Endothelial cell of umbilical vein (primary cell): ENCODE measurements around the gene MNT. TPM values are rescaled to one million over a fixed set of nuclear protein-coding genes. Genes with fewer than 3 reads are reported as not detected.

ENCODE experiments used
- BruUV-seq: library from RNA; stranded (reverse); fragments of 400-500 nt; replicated peaks from 2 replicates; lab custom pipeline; 2021; lab: Mats Ljungman, UMichigan
- CTCF ChIA-PET: fragments of 300-600, 350-600 bp; sonication (Branson Sonifier 250); formaldehyde crosslinking; loops from one replicate; lab custom pipeline; 2021; ENCODE audit warnings: antibody characterized with exemption, inconsistent platforms; lab: Charles Lee
- POLR2A ChIA-PET: fragments of 300-600, 350-600 bp; sonication (Branson Sonifier 250); formaldehyde crosslinking; loops from one replicate; lab custom pipeline; 2021; ENCODE audit warnings: antibody characterized with exemption, inconsistent platforms; lab: Charles Lee
- DNase-seq: peaks from one replicate; pipeline ENCODE4 v3.0.0-alpha.2; 2011; ENCODE audit warnings: low read depth, low spot score
- FAIRE-seq: peaks from 2 replicates; lab custom pipeline; 2011; peaks lifted over from hg19 to GRCh38; lab: Jason Lieb, UNC
- H2AFZ ChIP-seq: 2 replicates; pipeline ENCODE4 v1.6.0; 2012; ENCODE audit warnings: low read depth, low read length, control low read depth, inconsistent platforms
- H3K27ac ChIP-seq: 2 replicates; pipeline ENCODE4 v1.5.1; 2011; ENCODE audit warnings: low read depth, mild to moderate bottlenecking, control low read depth, low read length, moderate library complexity; ENCODE audit not compliant: insufficient read depth
- H3K27me3 ChIP-seq, 2 experiments: 2 replicates each; pipeline versions ENCODE4 v1.6.0 to v1.6.1; 2011; ENCODE audit warnings: low read length in 2 of 2, mixed read lengths in 1 of 2; ENCODE audit not compliant: control insufficient read depth in 2 of 2, insufficient read depth in 2 of 2
- H3K36me3 ChIP-seq, 2 experiments: 2 replicates in 1 of 2; 3 replicates in 1 of 2; pipeline ENCODE4 v1.5.1; 2011; ENCODE audit warnings: low read length in 2 of 2, mild to moderate bottlenecking in 1 of 2, moderate library complexity in 1 of 2; ENCODE audit not compliant: control insufficient read depth in 2 of 2, insufficient read depth in 2 of 2; ENCODE audit errors: extremely low read depth in 1 of 2
- H3K4me1 ChIP-seq: 3 replicates; pipeline ENCODE4 v1.5.1; 2011; ENCODE audit warnings: mild to moderate bottlenecking, low read length; ENCODE audit not compliant: control insufficient read depth, insufficient read depth; ENCODE audit errors: extremely low read depth
- H3K4me2 ChIP-seq: 2 replicates; pipeline ENCODE4 v1.6.1; 2011; ENCODE audit warnings: low read length, control low read depth, mixed read lengths; ENCODE audit not compliant: insufficient read depth
- H3K4me3 ChIP-seq, 3 experiments: fragments of 200-600 bp in 1 of 3; sonication (generic), shearing (Covaris generic) in 1 of 3; replicated peaks in 1 of 3; 2 replicates each; pipeline ENCODE4 v1.5.1; 2011 to 2016; ENCODE audit warnings: control low read depth in 3 of 3, low read length in 3 of 3, mild to moderate bottlenecking in 2 of 3, inconsistent platforms in 1 of 3, low read depth in 1 of 3, moderate library complexity in 1 of 3; ENCODE audit not compliant: insufficient read depth in 1 of 3
- H3K79me2 ChIP-seq: 2 replicates; pipeline ENCODE4 v1.6.0; 2012; ENCODE audit warnings: low read length, inconsistent platforms; ENCODE audit not compliant: control insufficient read depth, insufficient read depth
- H3K9ac ChIP-seq: replicated peaks from 2 replicates; pipeline ENCODE3; 2011; ENCODE audit warnings: low read length, control low read depth; ENCODE audit not compliant: insufficient read depth; ENCODE audit errors: extremely low read depth
- H3K9me1 ChIP-seq: replicated peaks from 3 replicates; pipeline ENCODE4 v1.6.0; 2011; ENCODE audit warnings: mild to moderate bottlenecking, low read length; ENCODE audit not compliant: control insufficient read depth, insufficient read depth; ENCODE audit errors: extremely low read depth
- H3K9me3 ChIP-seq: replicated peaks from 2 replicates; pipeline ENCODE4 v1.5.1; 2012; ENCODE audit warnings: low read length, inconsistent platforms; ENCODE audit not compliant: control insufficient read depth, insufficient read depth
- H4K20me1 ChIP-seq: replicated peaks from 2 replicates; pipeline ENCODE3; 2011; ENCODE audit warnings: mild to moderate bottlenecking, low read length; ENCODE audit not compliant: control insufficient read depth, insufficient read depth; ENCODE audit errors: extremely low read depth
- EZH2 ChIP-seq: IDR thresholded peaks from 2 replicates; pipeline ENCODE4 v1.6.1; 2012; ENCODE audit warnings: borderline replicate concordance, low read depth, mild to moderate bottlenecking, moderate library complexity, low read length, inconsistent platforms; ENCODE audit not compliant: severe bottlenecking
- FOS ChIP-seq: IDR thresholded peaks from 2 replicates; pipeline ENCODE4 v1.6.1; 2011; ENCODE audit warnings: mild to moderate bottlenecking, low read length, moderate library complexity, borderline replicate concordance; ENCODE audit not compliant: insufficient read depth
- GATA2 ChIP-seq: IDR thresholded peaks from 2 replicates; pipeline ENCODE4 v1.7.0; 2011; ENCODE audit warnings: low read depth, mild to moderate bottlenecking, moderate library complexity, mixed read lengths, low read length; ENCODE audit not compliant: insufficient read length, insufficient read depth
- JUN ChIP-seq: IDR thresholded peaks from 2 replicates; pipeline ENCODE4 v1.6.1; 2011; ENCODE audit warnings: borderline replicate concordance, low read depth; ENCODE audit not compliant: insufficient read length, insufficient read depth
- MYC ChIP-seq: IDR thresholded peaks from one replicate; pipeline ENCODE4 v1.6.1; 2011; ENCODE audit warnings: mild to moderate bottlenecking, low read depth, low read length
- POLR2A ChIP-seq: IDR thresholded peaks from 2 replicates; pipeline ENCODE4 v1.6.1; 2012; ENCODE audit warnings: low read depth, mild to moderate bottlenecking, control low read depth, low read length
- POLR2AphosphoS5 ChIP-seq: IDR thresholded peaks from 2 replicates; pipeline ENCODE4 v1.6.1; 2012; ENCODE audit warnings: low read depth, mild to moderate bottlenecking, control low read depth, low read length, moderate library complexity; ENCODE audit not compliant: insufficient read depth
- dilution Hi-C: fragments of 300-500 bp; cut with MboI; formaldehyde crosslinking; loops from one replicate; pipeline ENCODE4 v1.15.0; 2019; ENCODE audit warnings: low sequenced_read_pairs; ENCODE audit not compliant: extremely low pct_ligation_motif_present
- intact Hi-C: fragments of 100-400 bp; cut with micrococcal nuclease; formaldehyde crosslinking; loops from one replicate; pipeline ENCODE4 v1.10.0; 2022
- polyA plus RNA-seq, 4 experiments: library from polyadenylated mRNA; depleted of rRNA in 3 of 4; stranded (reverse) in 3 of 4; unstranded in 1 of 4; fragments of >200 nt; gene quantifications; 2 replicates each; pipeline versions ENCODE4 v1.2.1 to v1.2.3, GENCODE V29; 2011 to 2012; ENCODE audit warnings: missing spikeins in 1 of 4
- total RNA-seq: library from RNA; stranded (reverse); gene quantifications from 2 replicates; pipeline ENCODE4 v1.2.3, GENCODE V29; 2021
- TF ChIP-seq, protein P1 (sequence below), 2 donors: IDR thresholded peaks; 1 replicate in 1 of 2; 2 replicates in 1 of 2; pipeline ENCODE4 v1.5.1; 2011; ENCODE audit warnings: low read length in 2 of 2, mild to moderate bottlenecking in 2 of 2, moderate library complexity in 2 of 2, control low read depth in 1 of 2, inconsistent platforms in 1 of 2, low read depth in 1 of 2; ENCODE audit not compliant: insufficient read depth in 1 of 2; ENCODE audit errors: extremely low read depth in 1 of 2
- TF ChIP-seq, protein P2 (sequence below): IDR thresholded peaks from 2 replicates; pipeline ENCODE4 v1.6.1; 2011; ENCODE audit not compliant: insufficient read depth, insufficient read length

MNT gene
- total and polyA plus RNA-seq, 2 donors (not counting 3 experiments of a cell fraction or from before 2014, with no cell fraction given), result 4.1 to 21.6 TPM

DNA sequence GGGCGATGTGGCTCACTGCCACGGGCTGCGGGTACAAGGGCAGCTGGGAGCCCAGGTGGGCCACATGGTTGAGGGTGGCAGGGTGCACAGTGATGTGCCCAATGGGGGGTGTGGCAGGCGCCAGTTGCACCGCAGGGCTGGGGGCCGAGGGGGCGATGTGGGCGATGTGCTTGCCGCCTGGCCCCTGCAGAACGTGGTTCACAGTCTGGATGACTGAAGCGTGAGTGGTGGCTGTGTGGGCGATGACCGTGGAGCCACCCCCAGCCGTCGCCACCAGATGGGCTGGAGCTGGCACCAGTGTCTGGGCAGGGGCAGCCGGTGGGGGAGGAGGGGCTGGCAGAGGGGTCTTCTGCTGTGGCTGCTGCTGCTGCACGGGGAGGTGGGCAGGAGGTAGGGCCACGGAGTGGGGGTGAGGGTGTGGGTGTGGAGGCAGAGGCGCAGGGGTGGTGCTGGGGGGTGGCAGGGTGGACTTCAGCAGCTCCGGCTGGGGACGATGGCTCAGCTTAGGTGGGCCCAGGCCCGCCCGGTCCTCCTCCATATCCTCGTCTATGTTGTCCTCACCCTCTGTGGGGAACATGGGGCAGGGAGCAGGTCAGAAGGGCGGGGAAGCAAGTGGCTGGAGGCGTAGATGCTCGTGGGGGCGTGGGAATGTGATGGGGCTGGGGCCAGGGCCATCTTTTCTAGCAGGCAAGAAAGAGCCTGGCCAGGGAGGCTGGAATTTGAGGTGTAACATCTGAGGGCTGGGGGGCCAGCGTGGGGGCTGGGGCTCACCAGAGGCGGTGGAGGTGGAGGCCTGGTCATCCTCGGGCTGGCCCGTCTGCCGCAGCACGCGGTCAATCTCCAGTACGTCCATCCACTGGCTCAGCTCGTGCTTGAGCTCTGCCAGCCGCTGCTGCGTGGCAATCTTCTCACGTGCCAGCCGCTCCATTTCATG lies 13.5 kb downstream of the MNT start:
- intact Hi-C loops (no loop called here), dilution Hi-C loops (no loop called here)
- Histone ChIP-seq H3K4me3 (no peak overlapping the region), H2AFZ (no peak overlapping the region), H3K27ac (no peak overlapping the region), H3K27me3 (no peaks in the 10 kb centered on the region), H3K36me3 (peaks cover 0 to 8% of the 10 kb centered on the region in 2 experiments), H3K79me2 (no peaks in the 10 kb centered on the region), H3K4me2 (no peak overlapping the region), H3K9me1 (no peaks in the 10 kb centered on the region), H3K4me1 (peaks cover 9% of the 10 kb centered on the region), H3K9me3 (no peaks in the 10 kb centered on the region), H3K9ac (no peak overlapping the region), H4K20me1 (no peaks in the 10 kb centered on the region)
- CTCF ChIA-PET, result interaction anchor here (0.9 to 15.2 kb wide), 2 partner anchors 19 to 28 kb away, joined by 3 to 909 read pairs; no protein-coding TSS in a partner anchor
- POLR2A ChIA-PET, result no interaction called here
- TF ChIP-seq, protein P1, sequence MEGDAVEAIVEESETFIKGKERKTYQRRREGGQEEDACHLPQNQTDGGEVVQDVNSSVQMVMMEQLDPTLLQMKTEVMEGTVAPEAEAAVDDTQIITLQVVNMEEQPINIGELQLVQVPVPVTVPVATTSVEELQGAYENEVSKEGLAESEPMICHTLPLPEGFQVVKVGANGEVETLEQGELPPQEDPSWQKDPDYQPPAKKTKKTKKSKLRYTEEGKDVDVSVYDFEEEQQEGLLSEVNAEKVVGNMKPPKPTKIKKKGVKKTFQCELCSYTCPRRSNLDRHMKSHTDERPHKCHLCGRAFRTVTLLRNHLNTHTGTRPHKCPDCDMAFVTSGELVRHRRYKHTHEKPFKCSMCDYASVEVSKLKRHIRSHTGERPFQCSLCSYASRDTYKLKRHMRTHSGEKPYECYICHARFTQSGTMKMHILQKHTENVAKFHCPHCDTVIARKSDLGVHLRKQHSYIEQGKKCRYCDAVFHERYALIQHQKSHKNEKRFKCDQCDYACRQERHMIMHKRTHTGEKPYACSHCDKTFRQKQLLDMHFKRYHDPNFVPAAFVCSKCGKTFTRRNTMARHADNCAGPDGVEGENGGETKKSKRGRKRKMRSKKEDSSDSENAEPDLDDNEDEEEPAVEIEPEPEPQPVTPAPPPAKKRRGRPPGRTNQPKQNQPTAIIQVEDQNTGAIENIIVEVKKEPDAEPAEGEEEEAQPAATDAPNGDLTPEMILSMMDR (IDR thresholded peaks at IDR 0.05; ENCODE audit: extremely low read depth in 1 of 2, insufficient read depth in 1 of 2, low read depth in 1 of 2, low read length in 2 of 2), result no peak
- no TSS peak for BruUV-seq
- no peak for DNase-seq
- FAIRE-seq, result no peak

DNA sequence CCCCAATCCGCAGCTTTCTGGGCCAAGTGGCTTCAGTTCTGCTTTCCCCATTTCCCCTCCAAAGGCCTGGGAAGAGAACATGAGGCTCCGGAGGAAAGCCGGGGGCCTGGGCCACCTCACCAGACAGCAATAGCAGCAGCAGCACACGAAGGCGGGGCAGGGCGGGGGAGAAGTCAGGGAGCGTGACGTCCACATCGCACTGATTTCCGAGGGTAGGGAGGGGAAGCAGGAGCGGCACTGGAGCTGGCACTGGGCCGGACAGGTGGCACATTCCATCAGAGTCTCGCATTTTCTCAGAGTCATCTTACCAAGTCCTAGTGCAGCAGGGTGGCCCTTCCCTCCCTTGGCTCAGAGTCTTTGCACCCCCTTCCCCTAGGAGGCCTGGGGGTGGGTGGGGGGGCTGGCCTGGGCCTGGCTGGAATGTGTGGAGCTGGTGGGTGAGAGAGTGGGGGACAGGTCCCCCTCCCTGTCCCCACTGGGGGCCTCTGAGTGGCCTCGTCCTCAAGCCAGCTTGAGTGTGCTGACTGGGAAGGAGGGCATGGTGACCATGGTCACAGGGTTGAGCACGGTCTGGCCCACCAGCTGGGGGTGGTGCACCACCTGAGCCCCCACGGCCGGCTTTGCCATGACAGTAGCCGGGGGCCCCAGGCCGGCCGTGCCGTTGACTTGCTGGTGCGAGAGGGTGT lies 14.3 kb downstream of the MNT start:
- Histone ChIP-seq H3K9me3 (no peaks in the 10 kb centered on the region), H3K9me1 (no peaks in the 10 kb centered on the region), H3K4me1 (peaks cover under 1% of the 10 kb centered on the region), H3K4me2 (no peak overlapping the region), H2AFZ (no peak overlapping the region), H3K27ac (no peak overlapping the region), H4K20me1 (no peaks in the 10 kb centered on the region), H3K27me3 (no peaks in the 10 kb centered on the region), H3K79me2 (no peaks in the 10 kb centered on the region), H3K9ac (no peak overlapping the region), H3K36me3 (peaks cover 0 to 8% of the 10 kb centered on the region in 2 experiments), H3K4me3 (no peak overlapping the region)
- POLR2A ChIA-PET, result no interaction called here
- CTCF ChIA-PET, result interaction anchor here (15.2 kb wide), 1 partner anchor 28 kb away, joined by 909 read pairs; no protein-coding TSS in a partner anchor
- BruUV-seq, result no TSS peak
- DNase-seq (no peak), FAIRE-seq (no peak)
- TF ChIP-seq EZH2, result no peak
- no peak for TF ChIP-seq FOS
- no peak for TF ChIP-seq GATA2
- TF ChIP-seq JUN, result no peak
- no peak for TF ChIP-seq POLR2A
- TF ChIP-seq MYC, result no peak
- TF ChIP-seq, protein P1 (IDR thresholded peaks at IDR 0.05; ENCODE audit: extremely low read depth in 1 of 2, insufficient read depth in 1 of 2, low read depth in 1 of 2, low read length in 2 of 2), result no peak
- TF ChIP-seq, protein P2, sequence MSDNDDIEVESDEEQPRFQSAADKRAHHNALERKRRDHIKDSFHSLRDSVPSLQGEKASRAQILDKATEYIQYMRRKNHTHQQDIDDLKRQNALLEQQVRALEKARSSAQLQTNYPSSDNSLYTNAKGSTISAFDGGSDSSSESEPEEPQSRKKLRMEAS, result no peak
- TF ChIP-seq POLR2AphosphoS5, result no peak
- intact Hi-C loops (no loop called here), dilution Hi-C loops (no loop called here)
